GM10847 (cell line): ENCODE measurements around the gene SLC49A4.

ENCODE experiments used
- POLR2A ChIP-seq: IDR thresholded peaks from 2 replicates; pipeline ENCODE4 v1.6.1; 2011; ENCODE audit not compliant: insufficient read length; ENCODE audit errors: extremely low read depth

SLC49A4 gene

DNA sequence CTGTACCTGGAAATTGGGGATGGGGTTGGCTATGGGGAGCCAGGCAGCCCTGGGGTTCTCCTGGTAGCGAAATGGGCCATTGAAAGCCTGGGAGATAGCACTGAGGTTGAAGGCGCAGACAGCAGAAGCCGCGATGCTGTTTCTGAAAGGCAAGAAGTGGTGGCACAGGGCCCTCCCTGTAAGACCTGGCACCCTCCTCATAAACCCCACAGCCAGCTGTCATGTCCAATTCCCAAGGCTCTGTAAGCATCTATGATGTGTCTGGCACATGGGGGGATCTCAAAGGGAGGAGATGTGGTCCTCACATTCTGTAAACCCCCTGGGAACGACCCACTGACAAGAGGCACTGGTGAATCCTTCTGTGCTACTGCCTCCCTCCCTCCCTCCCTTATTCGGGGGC, 128.7 kb downstream of the SLC49A4 start:
- no peak for TF ChIP-seq POLR2A

DNA sequence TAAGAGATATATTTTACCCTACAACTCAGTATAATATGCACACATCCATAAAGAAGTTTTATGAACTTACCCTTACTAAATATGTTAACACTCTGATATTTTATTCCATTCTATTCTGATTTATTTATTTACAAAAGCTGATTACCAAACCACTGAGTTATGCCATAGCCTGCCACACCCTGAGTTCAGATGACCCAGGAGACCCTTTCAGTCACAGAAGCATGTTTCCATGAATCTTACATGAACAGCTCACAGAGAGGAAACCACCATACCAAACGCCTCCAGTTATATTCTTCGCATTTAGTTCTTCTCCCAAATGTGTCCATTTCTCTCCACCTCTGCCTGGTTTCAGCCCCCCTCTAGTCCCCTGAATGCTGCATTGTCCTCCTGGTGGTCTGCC, 129.2 kb downstream of the SLC49A4 start:
- TF ChIP-seq POLR2A = no peak

DNA sequence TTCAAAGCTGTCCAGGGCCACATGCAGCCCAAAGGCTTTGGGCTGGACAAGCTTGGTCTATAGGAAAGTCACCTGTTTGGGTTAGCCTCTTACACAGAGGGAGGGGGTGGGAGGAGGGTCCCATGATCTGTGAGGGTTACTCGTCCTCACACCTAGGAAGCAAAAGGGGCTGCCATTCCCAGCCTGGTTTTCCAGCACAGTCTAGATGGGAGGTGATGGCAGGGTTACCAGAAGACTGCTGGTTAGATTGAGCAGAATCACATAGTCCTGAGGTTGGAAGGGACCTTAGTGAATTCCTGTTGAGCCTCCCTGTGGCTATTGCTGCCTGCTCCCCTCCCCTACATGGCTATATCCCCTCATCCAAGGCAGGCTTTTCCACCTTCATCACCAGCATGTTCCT, 130.9 kb downstream of the SLC49A4 start:
- no peak for TF ChIP-seq POLR2A

DNA sequence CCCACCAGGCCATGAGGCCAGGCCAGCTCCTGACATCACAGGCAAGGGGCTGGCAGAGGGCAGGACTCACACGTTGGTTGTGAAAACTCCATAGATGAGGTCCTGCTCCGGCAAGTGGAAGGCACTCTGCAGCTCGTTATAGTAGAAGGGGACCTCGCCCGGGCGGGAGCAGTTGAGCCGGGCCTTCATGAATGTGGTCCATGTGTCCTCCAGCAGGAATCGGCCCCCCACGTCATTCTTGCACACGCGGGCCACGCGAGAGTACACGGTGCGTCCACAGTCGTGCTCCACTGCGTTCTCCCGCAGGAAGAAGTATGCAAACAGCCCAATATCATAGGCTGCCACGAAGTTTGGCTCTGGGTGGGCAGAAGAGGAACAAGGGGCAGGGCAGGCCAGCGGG, 131.5 kb downstream of the SLC49A4 start:
- TF ChIP-seq POLR2A = no peak

DNA sequence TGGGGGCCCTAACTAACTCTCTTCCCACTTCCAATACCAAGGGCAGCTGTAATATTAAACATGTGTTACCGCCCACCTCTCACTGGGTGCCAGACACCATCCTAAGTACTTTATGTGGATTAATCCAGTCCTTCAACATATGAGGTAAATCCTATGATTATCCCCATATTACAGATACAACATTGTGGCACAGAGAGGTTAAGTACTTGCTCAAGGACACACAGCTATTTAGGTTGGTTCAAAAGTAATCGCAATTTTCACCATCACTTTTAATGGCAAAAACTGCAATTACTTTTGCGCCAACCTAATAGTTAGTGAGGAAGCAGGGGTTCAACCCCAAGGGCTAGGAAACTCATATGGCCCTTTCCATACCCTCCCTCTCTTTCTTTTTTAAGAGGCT, 131.9 kb downstream of the SLC49A4 start:
- no peak for TF ChIP-seq POLR2A

DNA sequence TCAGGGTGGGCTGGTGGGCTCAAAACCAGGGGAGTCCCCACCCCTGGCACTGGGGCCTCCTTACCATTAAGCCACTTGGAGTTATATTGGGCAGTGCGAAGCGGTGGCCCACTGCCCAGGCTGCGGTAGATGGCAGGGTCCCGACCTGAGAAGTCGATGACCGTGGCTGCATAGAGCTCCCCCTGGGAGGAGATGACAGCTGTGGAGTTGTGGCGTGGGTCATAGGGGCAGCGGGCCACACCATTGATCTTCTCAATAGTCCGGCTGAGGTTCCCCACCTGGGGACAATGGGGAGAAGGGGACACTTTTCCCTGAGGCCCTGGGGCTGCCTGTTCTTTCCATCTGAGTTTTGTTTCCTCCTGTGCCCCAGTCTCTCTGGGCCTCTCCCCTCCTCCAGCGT, 132.9 kb downstream of the SLC49A4 start:
- no peak for TF ChIP-seq POLR2A

DNA sequence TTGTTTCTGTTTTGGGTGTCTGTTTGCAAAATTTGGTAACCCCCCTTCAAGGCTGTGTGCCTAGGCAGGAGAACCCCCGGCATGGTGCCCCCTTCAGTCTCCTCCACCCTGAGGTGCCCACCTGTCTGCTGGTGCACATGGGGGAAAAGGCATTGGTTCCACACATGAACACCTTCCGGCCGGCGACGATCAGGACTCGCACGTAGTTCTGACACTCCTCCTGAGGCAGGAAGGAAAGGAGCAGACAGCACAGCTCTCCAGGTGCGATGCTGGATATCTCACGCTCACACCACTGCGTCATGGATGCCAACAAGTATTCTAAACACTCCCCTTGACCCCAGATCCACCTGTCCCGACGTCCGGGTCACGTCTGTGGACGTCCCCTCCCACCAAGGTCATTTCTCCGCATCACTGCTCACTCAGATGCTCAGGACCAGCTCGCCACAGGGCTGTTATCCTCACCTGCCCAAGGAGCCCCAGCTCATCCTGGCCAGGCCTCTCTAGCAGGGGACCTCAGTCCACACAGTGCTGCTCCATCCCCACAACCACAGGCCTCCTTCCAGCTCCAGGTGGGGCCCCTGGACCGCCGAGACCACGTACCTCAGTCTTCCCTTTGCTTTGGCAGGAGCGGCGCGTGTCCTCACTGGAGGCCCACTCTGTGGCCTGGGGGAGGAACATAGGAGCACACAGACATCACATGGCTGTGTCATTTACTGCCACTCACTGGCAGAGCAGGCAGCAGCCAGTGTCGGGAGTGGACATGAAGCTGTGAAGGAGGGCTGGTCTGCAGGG, 133.7 kb downstream of the SLC49A4 start:
- no peak for TF ChIP-seq POLR2A

DNA sequence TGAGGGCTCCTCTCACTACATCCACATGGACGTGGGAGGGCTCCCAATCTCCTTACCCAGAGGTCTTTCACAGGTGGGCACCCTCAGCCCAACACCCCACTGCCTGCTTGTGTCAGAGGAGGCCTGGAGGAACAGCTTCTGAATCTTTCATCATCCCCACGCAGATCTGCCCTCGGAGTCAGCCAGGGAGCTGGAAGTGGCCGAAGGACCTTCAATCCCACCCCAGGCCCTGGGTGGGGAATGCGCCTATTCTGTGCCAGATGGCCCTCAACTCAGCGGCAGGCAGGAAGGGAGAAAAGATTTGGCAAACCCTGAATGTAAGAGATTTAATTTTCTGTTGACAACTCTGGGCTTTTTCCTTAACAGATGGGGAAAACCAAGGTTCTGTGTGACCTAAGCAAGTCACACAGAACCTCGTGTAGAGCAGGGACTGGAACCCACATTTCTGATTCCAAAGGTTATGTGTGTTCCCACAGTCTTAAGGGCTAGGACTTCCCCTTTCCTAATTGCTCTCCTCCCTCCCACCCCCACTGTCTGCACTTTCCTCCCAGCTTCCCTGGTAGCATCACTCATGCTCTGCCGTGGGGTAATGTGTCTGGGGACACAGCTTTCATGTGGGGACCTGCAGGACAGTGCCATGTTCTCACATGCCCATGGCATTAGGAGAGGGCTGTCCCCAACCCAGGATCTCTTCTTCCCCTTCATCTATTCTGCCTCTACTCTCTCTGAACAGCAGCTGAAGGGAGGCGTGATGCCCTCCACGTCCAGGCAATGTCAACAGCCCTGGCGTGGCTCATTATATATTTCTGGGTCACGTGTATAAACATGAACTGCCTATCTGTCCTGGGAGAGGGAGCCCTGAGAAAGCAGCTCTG, 134.6 kb downstream of the SLC49A4 start:
- no peak for TF ChIP-seq POLR2A

DNA sequence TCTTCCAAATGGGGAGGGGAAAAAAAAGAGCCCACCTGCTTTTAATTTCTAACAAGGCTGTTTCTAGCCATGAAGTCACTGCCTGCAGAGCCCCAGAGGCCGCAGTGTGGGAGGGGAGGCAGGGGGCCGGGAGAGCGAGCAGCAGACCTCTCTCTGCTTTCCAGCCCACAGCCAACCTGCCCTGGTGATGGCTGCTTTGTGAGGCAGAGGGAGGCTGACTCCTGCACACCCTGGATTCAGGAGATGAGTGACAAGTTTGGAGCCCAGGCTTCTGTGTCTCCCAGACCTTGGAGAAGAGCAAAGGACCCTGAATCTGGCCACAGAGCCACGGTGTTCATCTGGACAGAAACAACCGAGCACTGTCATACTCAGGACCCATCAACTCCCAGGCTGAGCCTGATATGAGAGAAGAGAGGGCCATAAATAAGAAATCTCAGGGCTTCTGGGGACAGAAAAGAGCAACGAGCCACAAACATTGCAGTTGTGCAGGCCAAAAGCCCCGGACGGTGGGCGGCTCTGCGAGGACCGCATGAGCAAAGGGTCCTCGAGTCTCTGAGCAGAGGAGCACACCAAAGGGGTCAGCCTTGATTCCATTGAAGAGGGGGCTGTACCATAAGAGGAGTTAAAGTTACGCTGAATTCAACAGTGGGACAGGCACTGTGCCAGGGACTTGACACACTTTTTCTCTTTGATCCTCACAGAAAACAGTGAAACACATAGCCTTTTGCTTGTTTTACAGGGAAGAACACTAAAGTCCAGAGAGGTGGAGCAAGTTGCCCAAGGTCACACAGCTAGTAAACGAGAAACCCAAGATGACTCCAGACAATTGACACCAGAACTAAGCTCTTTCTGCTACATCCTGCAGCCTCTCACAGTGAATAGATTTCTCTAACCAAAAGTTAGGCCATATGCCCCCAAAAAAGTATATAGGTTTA, 135.5 kb downstream of the SLC49A4 start:
- no peak for TF ChIP-seq POLR2A
